Activated CD8-positive, alpha-beta memory T cell treated with anti-CD3 and anti-CD28 coated beads, Interleukin-2, amount 50 U/mL, for 4 hours (primary cell): ENCODE results near the gene GRP.
"Not testable (repeated sequence)": the region's sequence is repeated elsewhere in the genome, so short reads cannot be mapped to it uniquely, and the experiment has no call there.

ENCODE experiments used
- DNase-seq: peaks from one replicate; pipeline ENCODE4 v3.0.0-alpha.2; 2020

GRP gene

GRCh38 chr18:59229701-59230443, 9.9 kb downstream of the GRP start:
- no peak for DNase-seq

GRCh38 chr18:59231114-59231513, 11.2 kb downstream of the GRP start:
- DNase-seq = no peak

- no peak for DNase-seq
Measured at GRCh38 chr18:59231877-59232276, 11.9 kb downstream of the GRP start.

- DNase-seq = no peak
Measured at GRCh38 chr18:59232309-59233016, 12.5 kb downstream of the GRP start.

- no peak for DNase-seq
Measured at GRCh38 chr18:59233017-59233410, 13.1 kb downstream of the GRP start.

GRCh38 chr18:59238385-59238784, 18.4 kb downstream of the GRP start:
- DNase-seq = no peak

GRCh38 chr18:59239642-59240041, 19.7 kb downstream of the GRP start:
- DNase-seq = no peak

GRCh38 chr18:59242906-59243305, 22.9 kb downstream of the GRP start:
- no peak for DNase-seq

GRCh38 chr18:59246796-59247195, 26.8 kb downstream of the GRP start:
- DNase-seq = no peak

- no peak for DNase-seq
Measured at GRCh38 chr18:59249199-59249774, 29.3 kb downstream of the GRP start.

- not testable (repeated sequence) for DNase-seq
Measured at GRCh38 chr18:59255491-59255890, 35.5 kb downstream of the GRP start.

- DNase-seq = not testable (repeated sequence)
Measured at GRCh38 chr18:59261842-59262241, 41.9 kb downstream of the GRP start.

GRCh38 chr18:59262243-59262642, 42.3 kb downstream of the GRP start:
- DNase-seq = not testable (repeated sequence)

GRCh38 chr18:59263661-59264060, 43.7 kb downstream of the GRP start:
- DNase-seq = no peak

GRCh38 chr18:59264121-59264571, 44.2 kb downstream of the GRP start:
- no peak for DNase-seq

- no peak for DNase-seq
Measured at GRCh38 chr18:59264651-59265245, 44.8 kb downstream of the GRP start.

- DNase-seq = no peak
Measured at GRCh38 chr18:59265246-59265973, 45.5 kb downstream of the GRP start.

- no peak for DNase-seq
Measured at GRCh38 chr18:59265974-59266369, 46.0 kb downstream of the GRP start.

- no peak for DNase-seq
Measured at GRCh38 chr18:59266459-59266858, 46.5 kb downstream of the GRP start.

GRCh38 chr18:59266886-59267502, 47.0 kb downstream of the GRP start:
- DNase-seq = no peak

GRCh38 chr18:59267503-59268126, 47.7 kb downstream of the GRP start:
- DNase-seq = no peak

GRCh38 chr18:59268127-59268720, 48.3 kb downstream of the GRP start:
- DNase-seq = no peak
